IMR-90 (cell line): ENCODE measurements around the gene ZYG11B. TPM values are rescaled to one million over a fixed set of nuclear protein-coding genes. Genes with fewer than 3 reads are reported as not detected.
A peak's percentile ranks its signal among the peaks of the same experiment; 100 is the strongest.

ENCODE experiments used
- ATAC-seq: fragments of 200-7000 bp; cut with Tn5 transposase; 2 replicates; pipeline ENCODE4 v1.9.1; 2020; ENCODE audit warnings: low read depth, mild to moderate bottlenecking, moderate library complexity
- BruUV-seq: library from RNA; stranded (reverse); fragments of 400-500 nt; replicated peaks from 2 replicates; lab custom pipeline; 2021; lab: Mats Ljungman, UMichigan
- CTCF ChIA-PET: fragments of 300-600 bp; formaldehyde crosslinking; extraction: SDS; loops from one replicate; lab custom pipeline; 2021; ENCODE audit warnings: antibody characterized with exemption; lab: Yijun Ruan, JAX
- POLR2A ChIA-PET: fragments of 300-600 bp; sonication (Branson Sonifier 250); formaldehyde crosslinking; loops from one replicate; lab custom pipeline; 2022; ENCODE audit warnings: antibody characterized with exemption; ENCODE audit not compliant: unreplicated experiment; lab: Charles Lee
- DNase-seq: peaks from one replicate; pipeline ENCODE4 v3.0.0; 2013
- H2AFZ ChIP-seq: replicated peaks from 2 replicates; pipeline ENCODE3; 2013; ENCODE audit warnings: low read length, mild to moderate bottlenecking; ENCODE audit not compliant: poor library complexity
- H2AK5ac ChIP-seq: 2 replicates; pipeline ENCODE4 v1.6.1; 2013; ENCODE audit warnings: low read depth, low read length, inconsistent platforms
- H2AK9ac ChIP-seq: replicated peaks from 2 replicates; pipeline ENCODE3; 2013; ENCODE audit warnings: mild to moderate bottlenecking, low read depth, low read length, moderate library complexity; ENCODE audit not compliant: poor library complexity
- H2BK120ac ChIP-seq: 2 replicates; pipeline ENCODE4 v1.6.1; 2013; ENCODE audit warnings: low read depth, low read length, inconsistent platforms
- H2BK15ac ChIP-seq: 3 replicates; pipeline ENCODE4 v1.6.1; 2013; ENCODE audit warnings: low read depth, low read length, inconsistent platforms
- H2BK20ac ChIP-seq: 2 replicates; pipeline ENCODE4 v1.6.1; 2013; ENCODE audit warnings: low read depth, mild to moderate bottlenecking, inconsistent platforms, low read length, moderate library complexity
- H2BK5ac ChIP-seq: 2 replicates; pipeline ENCODE4 v1.6.1; 2013; ENCODE audit warnings: mild to moderate bottlenecking, low read depth, low read length, inconsistent platforms; ENCODE audit not compliant: poor library complexity, severe bottlenecking
- H3K14ac ChIP-seq: replicated peaks from 2 replicates; pipeline ENCODE4 v1.6.1; 2013; ENCODE audit warnings: low read depth, low read length, inconsistent platforms
- H3K18ac ChIP-seq: 2 replicates; pipeline ENCODE4 v1.6.1; 2013; ENCODE audit warnings: low read depth, low read length, control low read depth
- H3K23ac ChIP-seq: 2 replicates; pipeline ENCODE4 v1.6.1; 2013; ENCODE audit warnings: low read depth, low read length, inconsistent platforms
- H3K27ac ChIP-seq: 2 replicates; pipeline ENCODE4 v1.5.1; 2013; ENCODE audit warnings: mild to moderate bottlenecking, control low read depth, low read length; ENCODE audit not compliant: insufficient read depth
- H3K27me3 ChIP-seq: 2 replicates; pipeline ENCODE4 v1.6.1; 2013; ENCODE audit warnings: low read length; ENCODE audit not compliant: control insufficient read depth, insufficient read depth
- H3K36me3 ChIP-seq: 2 replicates; pipeline ENCODE4 v1.6.1; 2013; ENCODE audit warnings: low read length, mixed read lengths; ENCODE audit not compliant: control insufficient read depth, insufficient read depth
- H3K4ac ChIP-seq: 2 replicates; pipeline ENCODE4 v1.6.1; 2013; ENCODE audit warnings: low read depth, low read length, inconsistent platforms
- H3K4me1 ChIP-seq: 2 replicates; pipeline ENCODE4 v1.6.1; 2013; ENCODE audit warnings: low read length, mixed read lengths; ENCODE audit not compliant: control insufficient read depth, insufficient read depth
- H3K4me2 ChIP-seq: 2 replicates; pipeline ENCODE4 v1.6.1; 2013; ENCODE audit warnings: low read depth, mild to moderate bottlenecking, control low read depth, low read length, moderate library complexity
- H3K4me3 ChIP-seq: 2 replicates; pipeline ENCODE4 v1.5.1; 2013; ENCODE audit warnings: low read depth, mild to moderate bottlenecking, control low read depth, low read length, moderate library complexity; ENCODE audit not compliant: insufficient read depth
- H3K56ac ChIP-seq: 2 replicates; pipeline ENCODE4 v1.6.1; 2013; ENCODE audit warnings: low read length, inconsistent platforms; ENCODE audit not compliant: insufficient read depth; ENCODE audit errors: extremely low read depth
- H3K79me1 ChIP-seq, 2 experiments: 2 replicates each; pipeline ENCODE4 v1.6.1; 2013; ENCODE audit warnings: low read length in 2 of 2, inconsistent platforms in 1 of 2, low read depth in 1 of 2
- H3K9ac ChIP-seq: 2 replicates; pipeline ENCODE4 v1.6.1; 2013; ENCODE audit warnings: low read depth, low read length, control low read depth
- H3K9me1 ChIP-seq: 2 replicates; pipeline ENCODE4 v1.6.1; 2013; ENCODE audit warnings: low read length, inconsistent platforms; ENCODE audit not compliant: insufficient read depth
- H3K9me3 ChIP-seq: 2 replicates; pipeline ENCODE4 v1.6.1; 2013; ENCODE audit warnings: low read length; ENCODE audit not compliant: control insufficient read depth, insufficient read depth
- H4K20me1 ChIP-seq: 2 replicates; pipeline ENCODE4 v1.6.1; 2013; ENCODE audit warnings: low read length, inconsistent platforms; ENCODE audit not compliant: insufficient read depth
- H4K5ac ChIP-seq: 2 replicates; pipeline ENCODE4 v1.6.1; 2013; ENCODE audit warnings: mild to moderate bottlenecking, low read depth, low read length, control low read depth
- H4K8ac ChIP-seq, 2 experiments: 2 replicates each; pipeline ENCODE4 v1.6.1; 2013; ENCODE audit warnings: low read depth in 2 of 2, low read length in 2 of 2, control low read depth in 1 of 2, inconsistent platforms in 1 of 2
- H4K91ac ChIP-seq: 2 replicates; pipeline ENCODE4 v1.6.1; 2013; ENCODE audit warnings: low read depth, low read length, inconsistent platforms; ENCODE audit not compliant: insufficient read depth
- BHLHE40 ChIP-seq: fragments of 150-350 bp; IDR thresholded peaks from 2 replicates; pipeline ENCODE4 v1.6.1; 2016; ENCODE audit warnings: mild to moderate bottlenecking, low read depth, low read length
- CEBPB ChIP-seq: IDR thresholded peaks from 2 replicates; pipeline ENCODE4 v1.6.1; 2012; ENCODE audit warnings: low read depth, low read length, improper control_type of control experiment
- CHD1 ChIP-seq: IDR thresholded peaks from 2 replicates; pipeline ENCODE4 v1.6.1; 2012; ENCODE audit warnings: low read depth, low read length, improper control_type of control experiment
- CTCF ChIP-seq: conservative IDR thresholded peaks from 2 replicates; pipeline ENCODE4 v1.5.1; 2012; ENCODE audit warnings: mild to moderate bottlenecking, low read depth, low read length, improper control_type of control experiment
- FOS ChIP-seq: fragments of 150-350 bp; IDR thresholded peaks from 2 replicates; pipeline ENCODE4 v1.6.1; 2016; ENCODE audit warnings: low read depth, low read length
- MAFK ChIP-seq: IDR thresholded peaks from 2 replicates; pipeline ENCODE4 v1.6.1; 2012; ENCODE audit warnings: low read depth, low read length, improper control_type of control experiment
- MAZ ChIP-seq: IDR thresholded peaks from 2 replicates; pipeline ENCODE4 v1.6.1; 2012; ENCODE audit warnings: low read depth, mild to moderate bottlenecking, low read length, improper control_type of control experiment, moderate library complexity, borderline replicate concordance
- MXI1 ChIP-seq: IDR thresholded peaks from 2 replicates; pipeline ENCODE4 v1.6.1; 2012; ENCODE audit warnings: low read depth, mild to moderate bottlenecking, low read length, moderate library complexity, borderline replicate concordance
- NFE2L2 ChIP-seq: fragments of 150-350 bp; IDR thresholded peaks from 2 replicates; pipeline ENCODE4 v1.6.1; 2016; ENCODE audit warnings: low read depth, mild to moderate bottlenecking, low read length
- POLR2A ChIP-seq: IDR thresholded peaks from 2 replicates; pipeline ENCODE4 v1.6.1; 2012; ENCODE audit warnings: mild to moderate bottlenecking, low read depth, low read length
- RAD21 ChIP-seq: IDR thresholded peaks from 2 replicates; pipeline ENCODE4 v1.6.1; 2012; ENCODE audit warnings: low read length, improper control_type of control experiment
- RCOR1 ChIP-seq: IDR thresholded peaks from 2 replicates; pipeline ENCODE4 v1.6.1; 2012; ENCODE audit warnings: mild to moderate bottlenecking, low read length, improper control_type of control experiment; ENCODE audit not compliant: insufficient replicate concordance
- RFX5 ChIP-seq: IDR thresholded peaks from 2 replicates; pipeline ENCODE4 v1.8.0; 2012; ENCODE audit warnings: low read depth, mild to moderate bottlenecking, low read length, moderate library complexity
- SMC3 ChIP-seq: fragments of 150-350 bp; IDR thresholded peaks from 2 replicates; pipeline ENCODE4 v1.6.1; 2016; ENCODE audit warnings: low read depth, mild to moderate bottlenecking, antibody characterized with exemption, low read length, moderate library complexity
- WGBS, 2 experiments: methylation state at CpG; one replicate each; pipeline versions ENCODE4 v1.1.5 to v1.1.7; 2013; ENCODE audit warnings: missing lambda C conversion rate in 2 of 2; ENCODE audit not compliant: insufficient read length in 1 of 2; ENCODE audit errors: extremely low coverage in 2 of 2; 5-methylcytosine and 5-hydroxymethylcytosine counted together
- dilution Hi-C: fragments of 300-500 bp; cut with HindIII; formaldehyde crosslinking; loops from one replicate; pipeline ENCODE4 v1.14.3; 2018; ENCODE audit warnings: low sequenced_read_pairs; ENCODE audit not compliant: unreplicated experiment
- in situ Hi-C: fragments of 300-500 bp; cut with MboI; formaldehyde crosslinking; loops from 3 replicates; pipeline ENCODE4 v1.14.3; 2019; ENCODE audit warnings: low sequenced_read_pairs, inconsistent platforms, mixed read lengths
- intact Hi-C: fragments of 100-400 bp; cut with micrococcal nuclease; formaldehyde crosslinking; loops from 2 replicates; pipeline ENCODE4 v1.10.0; 2022
- polyA plus RNA-seq, 3 experiments: library from polyadenylated mRNA; depleted of rRNA; stranded (reverse); fragments of >200 nt; gene quantifications; 2 replicates each; pipeline ENCODE4 v1.2.3, GENCODE V29; 2012; ENCODE audit warnings: low replicate concordance in 1 of 3
- total RNA-seq: library from RNA; depleted of rRNA; stranded (reverse); fragments of >200 nt; gene quantifications from 2 replicates; pipeline ENCODE4 v1.2.3, GENCODE V29; 2012
- TF ChIP-seq, protein P1 (sequence below): fragments of 150-350 bp; IDR thresholded peaks from 2 replicates; pipeline ENCODE4 v1.6.1; 2016; ENCODE audit warnings: low read depth, mild to moderate bottlenecking, low read length, moderate library complexity, borderline replicate concordance
- TF ChIP-seq, protein P2 (sequence below): fragments of 150-350 bp; IDR thresholded peaks from 2 replicates; pipeline ENCODE4 v1.6.1; 2017; ENCODE audit warnings: mild to moderate bottlenecking, antibody characterized with exemption, low read length, low read depth

Gene ZYG11B
- total and polyA plus RNA-seq, 2 of the 4 experiments (the other 2 are of a cell fraction): 8.1 to 55.2 TPM

DNA sequence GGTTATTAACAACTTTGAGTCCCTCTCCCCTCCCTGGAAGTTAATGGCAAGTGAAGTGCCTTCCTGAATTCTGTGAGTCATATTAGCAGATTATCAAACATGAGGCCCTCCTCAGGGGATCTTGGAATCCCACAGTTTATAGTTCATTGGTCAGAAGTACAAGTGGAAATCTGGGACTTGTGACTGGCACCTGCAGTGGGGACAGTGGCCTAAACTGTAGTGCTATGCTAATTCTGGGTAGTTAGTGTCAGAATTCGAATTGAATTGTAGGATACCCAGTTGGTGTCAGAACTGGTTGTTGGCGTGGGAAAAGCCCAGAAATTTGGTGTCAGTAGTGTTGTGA lies 26.2 kb downstream of the ZYG11B start:
- TF ChIP-seq MXI1 (no peak), RCOR1 (no peak), CHD1 (no peak), SMC3 (no peak), MAFK (no peak), BHLHE40 (no peak), RFX5 (no peak), RAD21 (no peak), CTCF (no peak), NFE2L2 (no peak), CEBPB (no peak), FOS (no peak), POLR2A (no peak), MAZ (no peak)
- TF ChIP-seq, protein P1, sequence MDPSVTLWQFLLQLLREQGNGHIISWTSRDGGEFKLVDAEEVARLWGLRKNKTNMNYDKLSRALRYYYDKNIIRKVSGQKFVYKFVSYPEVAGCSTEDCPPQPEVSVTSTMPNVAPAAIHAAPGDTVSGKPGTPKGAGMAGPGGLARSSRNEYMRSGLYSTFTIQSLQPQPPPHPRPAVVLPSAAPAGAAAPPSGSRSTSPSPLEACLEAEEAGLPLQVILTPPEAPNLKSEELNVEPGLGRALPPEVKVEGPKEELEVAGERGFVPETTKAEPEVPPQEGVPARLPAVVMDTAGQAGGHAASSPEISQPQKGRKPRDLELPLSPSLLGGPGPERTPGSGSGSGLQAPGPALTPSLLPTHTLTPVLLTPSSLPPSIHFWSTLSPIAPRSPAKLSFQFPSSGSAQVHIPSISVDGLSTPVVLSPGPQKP: no peak
- TF ChIP-seq, protein P2, sequence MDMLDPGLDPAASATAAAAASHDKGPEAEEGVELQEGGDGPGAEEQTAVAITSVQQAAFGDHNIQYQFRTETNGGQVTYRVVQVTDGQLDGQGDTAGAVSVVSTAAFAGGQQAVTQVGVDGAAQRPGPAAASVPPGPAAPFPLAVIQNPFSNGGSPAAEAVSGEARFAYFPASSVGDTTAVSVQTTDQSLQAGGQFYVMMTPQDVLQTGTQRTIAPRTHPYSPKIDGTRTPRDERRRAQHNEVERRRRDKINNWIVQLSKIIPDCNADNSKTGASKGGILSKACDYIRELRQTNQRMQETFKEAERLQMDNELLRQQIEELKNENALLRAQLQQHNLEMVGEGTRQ: no peak
- H3K9me1 ChIP-seq: peaks cover 13% of the 10 kb centered on the region
- no peak overlapping the region for H2BK15ac ChIP-seq
- H3K9me3 ChIP-seq: no peaks in the 10 kb centered on the region
- in situ Hi-C loops: no loop called here
- dilution Hi-C loops: no loop called here
- H2BK20ac ChIP-seq: no peak overlapping the region
- DNase-seq (peak; percentile 35), ATAC-seq (peak; percentile 30)
- H3K14ac ChIP-seq: no peak overlapping the region
- H3K4me3 ChIP-seq: no peak overlapping the region
- peaks cover 17 to 65% of the 10 kb centered on the region in 2 experiments for H3K79me1 ChIP-seq
- H2AK5ac ChIP-seq: no peak overlapping the region
- H4K20me1 ChIP-seq: peaks cover 15% of the 10 kb centered on the region; the same call in 1 of the 2 replicates
- no TSS peak for BruUV-seq
- H3K4ac ChIP-seq: no peak overlapping the region
- H2BK5ac ChIP-seq: no peak overlapping the region
- H3K4me1 ChIP-seq: peaks cover 9% of the 10 kb centered on the region
- POLR2A ChIA-PET: no interaction called here
- H4K8ac ChIP-seq: no peak overlapping the region
- no peak overlapping the region for H3K9ac ChIP-seq
- CTCF ChIA-PET: no interaction called here
- no peak overlapping the region for H3K56ac ChIP-seq
- no peak overlapping the region for H2AK9ac ChIP-seq
- 0 out of 2 replicates have a peak overlapping the region, but pooled peaks have one; percentile 15 for H3K4me2 ChIP-seq
- H3K18ac ChIP-seq: no peak overlapping the region
- no peaks in the 10 kb centered on the region for H3K27me3 ChIP-seq
- no peak overlapping the region for H3K23ac ChIP-seq
- WGBS, 2 experiments: no CpG with 5 or more reads among the region's 2 CpGs
- H2AFZ ChIP-seq: no peak overlapping the region
- intact Hi-C loops: no loop called here
- H3K27ac ChIP-seq: no peak overlapping the region
- no peak overlapping the region for H4K91ac ChIP-seq
- no peak overlapping the region for H2BK120ac ChIP-seq
- H3K36me3 ChIP-seq: peaks cover 5% of the 10 kb centered on the region
- no peak overlapping the region for H4K5ac ChIP-seq
